PC-9 (cell line): Measurements from ENCODE around the gene EYA3.

Source experiments
- CTCF ChIP-seq: fragments of 200-600 bp; sonication (generic); conservative IDR thresholded peaks from 2 replicates; pipeline ENCODE4 v1.6.1; 2017; ENCODE audit warnings: mixed run types, antibody characterized with exemption, mild to moderate bottlenecking, moderate library complexity
- EZH2 ChIP-seq: fragments of 200-600 bp; sonication (generic); IDR thresholded peaks from 2 replicates; pipeline ENCODE4 v1.8.0; 2017; ENCODE audit warnings: antibody characterized with exemption, low read depth

- TF ChIP-seq CTCF: no peak
- TF ChIP-seq EZH2: no peak
These were observed 107.3 kb downstream of the EYA3 start for GRCh38 chr1:27981145-27981544.
